GDM1 (cell line): ENCODE data around the gene SEPTIN8.
"Not testable (repeated sequence)": the region's sequence is repeated elsewhere in the genome, so short reads cannot be mapped to it uniquely, and the experiment has no call there.

Experiments used
- DNase-seq: peaks from one replicate; lab custom pipeline; 2025; lab: John Stamatoyannopoulos, UW

Gene SEPTIN8

GRCh38 chr5:132812781-132813598 lies 36.0 kb upstream of the SEPTIN8 start, which contains the start of gene SOWAHA:
SOWAHA (plus strand) TSS chr5:132813302; CDS start chr5:132813622, 320 bp downstream.
- DNase-seq = no peak

- no peak for DNase-seq
Measured at GRCh38 chr5:132812123-132812765, 35.2 kb upstream of the SEPTIN8 start.

- no peak for DNase-seq
Measured at GRCh38 chr5:132810605-132811004, 33.6 kb upstream of the SEPTIN8 start.

GRCh38 chr5:132808866-132809265 lies 31.8 kb upstream of the SEPTIN8 start:
- no peak for DNase-seq

- no peak for DNase-seq
Measured at GRCh38 chr5:132808448-132808847, 31.4 kb upstream of the SEPTIN8 start.

- no peak for DNase-seq
Measured at GRCh38 chr5:132807163-132807838, 30.3 kb upstream of the SEPTIN8 start.

DNA sequence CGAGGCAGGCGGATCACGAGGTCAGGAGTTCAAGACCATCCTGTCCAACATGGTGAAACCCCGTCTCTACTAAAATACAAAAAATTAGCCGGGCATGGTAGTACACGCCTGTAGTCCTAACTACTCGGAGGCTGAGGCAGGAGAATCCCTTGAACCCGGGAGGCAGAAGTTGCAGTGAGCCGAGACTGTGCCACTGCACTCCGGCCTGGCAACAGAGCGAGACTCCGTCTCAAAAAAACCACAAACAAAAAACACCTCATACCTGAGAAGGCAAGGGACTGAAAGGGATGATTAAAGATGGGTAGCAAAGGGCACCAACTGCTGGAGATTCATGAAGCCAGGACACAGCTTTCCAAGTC lies 29.7 kb upstream of the SEPTIN8 start:
- not testable (repeated sequence) for DNase-seq

DNA sequence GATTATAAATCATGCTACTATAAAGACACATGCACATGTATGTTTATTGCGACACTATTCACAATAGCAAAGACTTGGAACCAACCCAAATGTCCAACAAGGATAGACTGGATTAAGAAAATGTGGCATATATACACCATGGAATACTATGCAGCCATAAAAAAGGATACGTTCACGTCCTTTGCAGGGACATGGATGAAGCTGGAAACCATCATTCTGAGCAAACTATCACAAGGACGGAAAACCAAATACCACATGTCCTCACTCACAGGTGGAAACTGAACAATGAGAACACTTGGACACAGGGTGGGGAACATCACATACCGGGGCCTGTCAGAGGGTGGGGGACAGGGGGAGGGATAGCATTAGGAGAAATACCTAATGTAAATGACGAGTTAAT lies 28.8 kb upstream of the SEPTIN8 start:
- not testable (repeated sequence) for DNase-seq

GRCh38 chr5:132804219-132804618 lies 27.2 kb upstream of the SEPTIN8 start:
- not testable (repeated sequence) for DNase-seq

DNA sequence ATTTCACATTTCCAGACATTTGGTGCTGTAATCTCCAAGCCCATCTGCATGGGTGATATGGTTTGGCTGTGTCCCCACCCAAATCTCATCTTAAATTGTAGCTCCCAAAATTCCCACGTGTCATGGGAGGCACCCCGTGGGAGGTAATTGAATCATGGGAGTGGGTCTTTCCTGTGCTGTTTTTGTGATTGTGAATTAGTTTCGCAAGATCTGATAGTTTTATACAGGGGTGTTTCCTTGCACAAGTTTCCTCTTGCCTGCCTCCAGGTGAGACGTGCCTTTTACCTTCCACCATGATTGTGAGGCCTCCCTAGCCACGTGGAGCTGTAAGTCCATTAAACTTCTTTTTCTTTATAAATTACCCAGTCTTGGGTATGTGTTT lies 25.6 kb upstream of the SEPTIN8 start:
- DNase-seq = not testable (repeated sequence)

DNA sequence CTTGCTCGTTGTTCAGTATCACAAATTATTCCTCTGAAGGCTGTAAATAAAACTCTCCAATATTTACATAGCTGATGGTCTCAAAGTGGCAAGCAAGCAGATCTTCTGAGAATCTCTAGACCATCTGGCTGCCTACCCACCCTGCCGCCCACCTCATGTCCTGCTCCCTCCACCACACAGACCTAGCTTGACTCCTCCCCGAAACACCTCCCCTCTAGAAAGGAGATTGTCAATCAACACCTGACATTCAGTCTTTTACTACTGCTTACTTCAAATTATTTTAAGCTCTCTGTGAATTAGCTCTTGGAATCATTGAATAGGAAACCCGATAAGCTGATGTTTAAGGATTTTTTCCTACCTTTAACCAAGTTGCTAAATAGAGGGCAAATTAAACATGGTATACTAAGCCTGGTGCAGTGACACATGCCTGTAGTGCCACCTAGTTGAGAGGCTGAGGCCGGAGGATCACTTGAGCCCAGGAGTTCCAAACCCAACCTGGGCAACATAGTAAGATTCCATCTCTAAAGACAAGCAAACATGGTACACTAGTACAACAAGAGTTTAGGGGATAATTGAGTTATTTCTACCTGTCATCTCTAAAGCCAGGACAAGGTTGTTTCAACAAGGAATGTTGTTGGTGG lies 25.1 kb upstream of the SEPTIN8 start:
- DNase-seq = no peak

DNA sequence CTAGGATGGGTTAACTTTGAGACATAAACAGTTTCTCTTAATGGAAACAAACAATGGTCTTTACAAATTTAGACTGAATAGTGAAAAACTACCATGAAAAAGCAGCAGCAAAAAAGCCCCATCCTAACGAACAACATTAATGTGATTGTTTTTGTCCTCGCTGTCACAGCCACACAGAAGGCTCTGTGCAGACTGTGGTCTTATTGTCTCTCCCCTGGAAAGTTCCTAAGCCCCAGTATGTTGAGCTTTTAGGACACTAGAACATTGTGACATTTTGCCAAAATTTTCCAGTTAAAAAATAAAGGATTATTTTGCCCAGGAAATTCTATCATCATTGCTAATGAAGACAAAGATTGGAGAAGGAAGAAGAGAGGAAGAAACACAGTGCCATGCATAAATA lies 23.5 kb upstream of the SEPTIN8 start:
- no peak for DNase-seq

DNA sequence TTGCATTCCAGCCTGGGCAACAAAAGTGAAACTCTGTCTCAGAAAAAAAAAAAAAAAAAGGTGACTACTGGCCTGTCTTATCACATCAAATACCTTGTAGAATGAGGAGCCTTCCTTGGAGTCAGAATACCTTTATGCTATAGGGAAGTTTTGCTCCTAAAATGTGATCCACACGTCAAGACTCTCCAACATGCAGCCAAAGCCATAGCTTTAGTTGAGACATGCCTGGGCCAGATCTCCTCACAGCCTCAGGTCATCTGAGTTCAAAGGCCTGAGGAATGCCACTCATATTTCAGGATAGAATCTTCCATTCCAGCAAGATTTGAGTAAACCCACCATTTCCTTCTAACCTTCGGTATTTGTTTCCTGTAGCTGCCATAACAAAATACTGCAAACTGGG lies 22.4 kb upstream of the SEPTIN8 start:
- DNase-seq = no peak

DNA sequence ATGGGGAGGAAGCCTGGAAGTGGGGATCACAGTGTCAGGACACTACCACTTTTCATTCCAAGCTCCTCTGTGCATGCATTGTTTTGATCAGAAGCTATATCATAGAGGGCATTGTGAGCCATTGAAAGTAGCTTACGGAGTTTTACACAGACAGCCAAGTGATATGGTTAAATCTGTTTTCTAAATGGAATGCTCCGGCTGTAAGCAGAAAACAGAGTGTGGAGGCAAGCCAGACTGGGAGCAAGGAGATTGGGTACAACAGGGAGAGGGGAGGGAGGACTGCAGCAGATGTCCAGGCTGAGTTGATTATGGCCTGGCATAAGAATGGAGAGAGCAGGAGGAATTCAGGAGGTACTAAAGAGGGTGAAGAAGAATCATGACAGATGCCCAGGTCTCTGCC lies 20.6 kb upstream of the SEPTIN8 start:
- DNase-seq = no peak

DNA sequence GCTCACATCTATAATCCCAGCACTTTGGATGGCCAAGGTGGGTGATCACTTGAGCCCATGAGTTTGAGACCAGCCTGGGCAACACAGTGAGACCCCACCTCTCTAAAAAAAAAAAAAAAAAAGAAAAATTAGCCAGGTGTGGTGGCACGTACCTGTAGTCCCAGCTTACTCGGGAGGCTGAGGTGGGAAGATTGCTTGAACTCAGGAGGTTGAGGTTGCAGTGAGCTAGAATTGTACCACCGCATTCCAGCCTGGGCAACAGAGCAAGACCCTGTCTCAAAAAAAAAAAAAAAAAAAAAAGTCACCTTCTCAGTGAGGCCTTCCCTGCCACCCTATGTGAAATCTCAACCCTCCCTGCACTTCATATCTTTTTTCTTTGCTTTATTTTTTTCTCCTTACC lies 14.0 kb upstream of the SEPTIN8 start:
- no peak for DNase-seq

GRCh38 chr5:132790201-132790865 lies 13.3 kb upstream of the SEPTIN8 start:
- DNase-seq = no peak

- no peak for DNase-seq
Measured at GRCh38 chr5:132788990-132789886, 12.2 kb upstream of the SEPTIN8 start.

- DNase-seq = no peak
Measured at GRCh38 chr5:132788508-132788907, 11.5 kb upstream of the SEPTIN8 start.

- no peak for DNase-seq
Measured at GRCh38 chr5:132787076-132787475, 10.0 kb upstream of the SEPTIN8 start.

- no peak for DNase-seq
Measured at GRCh38 chr5:132785864-132786263, 8.8 kb upstream of the SEPTIN8 start.

GRCh38 chr5:132785365-132785764 lies 8.3 kb upstream of the SEPTIN8 start:
- DNase-seq = no peak
